ENCODE data around the gene ZNF672.

- TF ChIP-seq, protein P1, sequence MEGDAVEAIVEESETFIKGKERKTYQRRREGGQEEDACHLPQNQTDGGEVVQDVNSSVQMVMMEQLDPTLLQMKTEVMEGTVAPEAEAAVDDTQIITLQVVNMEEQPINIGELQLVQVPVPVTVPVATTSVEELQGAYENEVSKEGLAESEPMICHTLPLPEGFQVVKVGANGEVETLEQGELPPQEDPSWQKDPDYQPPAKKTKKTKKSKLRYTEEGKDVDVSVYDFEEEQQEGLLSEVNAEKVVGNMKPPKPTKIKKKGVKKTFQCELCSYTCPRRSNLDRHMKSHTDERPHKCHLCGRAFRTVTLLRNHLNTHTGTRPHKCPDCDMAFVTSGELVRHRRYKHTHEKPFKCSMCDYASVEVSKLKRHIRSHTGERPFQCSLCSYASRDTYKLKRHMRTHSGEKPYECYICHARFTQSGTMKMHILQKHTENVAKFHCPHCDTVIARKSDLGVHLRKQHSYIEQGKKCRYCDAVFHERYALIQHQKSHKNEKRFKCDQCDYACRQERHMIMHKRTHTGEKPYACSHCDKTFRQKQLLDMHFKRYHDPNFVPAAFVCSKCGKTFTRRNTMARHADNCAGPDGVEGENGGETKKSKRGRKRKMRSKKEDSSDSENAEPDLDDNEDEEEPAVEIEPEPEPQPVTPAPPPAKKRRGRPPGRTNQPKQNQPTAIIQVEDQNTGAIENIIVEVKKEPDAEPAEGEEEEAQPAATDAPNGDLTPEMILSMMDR (IDR thresholded peaks at IDR 0.05) = no peak
- no peak for TF ChIP-seq POLR2A (IDR thresholded peaks at IDR 0.05)
These were observed 35.6 kb upstream of the ZNF672 start for GRCh38 chr1:248802454-248802853.

Measured in testis (tissue), 2 donors.